HUDEP-2 (cell line): ENCODE data around the gene VOPP1.
"Not testable (repeated sequence)": the region's sequence is repeated elsewhere in the genome, so short reads cannot be mapped to it uniquely, and the experiment has no call there.

Experiments used
- DNase-seq, 76 experiments: peaks; one replicate each; lab custom pipeline; 2025; ENCODE audit not compliant: unreplicated experiment in 76 of 76; lab: John Stamatoyannopoulos, UW

Gene VOPP1

GRCh38 chr7:55474944-55475854 lies 97.1 kb downstream of the VOPP1 start:
- DNase-seq, result no peak

GRCh38 chr7:55473932-55474331 lies 98.4 kb downstream of the VOPP1 start:
- DNase-seq, result no peak

GRCh38 chr7:55472928-55473725 lies 99.2 kb downstream of the VOPP1 start:
- no peak for DNase-seq

- DNase-seq, result not testable (repeated sequence)
Observed at GRCh38 chr7:55472406-55472805, 99.9 kb downstream of the VOPP1 start.

GRCh38 chr7:55471594-55471993 lies 100.7 kb downstream of the VOPP1 start:
- DNase-seq, result not testable (repeated sequence)

- DNase-seq, result no peak
Observed at GRCh38 chr7:55470261-55470660, 102.0 kb downstream of the VOPP1 start.

GRCh38 chr7:55469721-55470120 lies 102.6 kb downstream of the VOPP1 start:
- DNase-seq, result no peak

- no peak for DNase-seq
Observed at GRCh38 chr7:55469271-55469681, 103.0 kb downstream of the VOPP1 start.

- DNase-seq, result no peak
Observed at GRCh38 chr7:55468495-55468894, 103.8 kb downstream of the VOPP1 start.

- DNase-seq, result no peak
Observed at GRCh38 chr7:55467047-55467593, 105.2 kb downstream of the VOPP1 start.

GRCh38 chr7:55465691-55466090 lies 106.6 kb downstream of the VOPP1 start:
- no peak for DNase-seq

GRCh38 chr7:55464422-55464821 lies 107.9 kb downstream of the VOPP1 start:
- DNase-seq, result no peak

GRCh38 chr7:55463686-55464262 lies 108.5 kb downstream of the VOPP1 start:
- DNase-seq, result no peak

GRCh38 chr7:55458351-55458750 lies 114.0 kb downstream of the VOPP1 start:
- no peak for DNase-seq

- DNase-seq, result no peak
Observed at GRCh38 chr7:55457801-55458200, 114.5 kb downstream of the VOPP1 start.

- DNase-seq, result no peak
Observed at GRCh38 chr7:55452971-55453370, 119.3 kb downstream of the VOPP1 start.

GRCh38 chr7:55449992-55450535 lies 122.2 kb downstream of the VOPP1 start:
- no peak for DNase-seq

GRCh38 chr7:55449205-55449991 lies 122.9 kb downstream of the VOPP1 start:
- DNase-seq, result no peak

GRCh38 chr7:55448526-55448925 lies 123.8 kb downstream of the VOPP1 start:
- DNase-seq, result no peak

- DNase-seq, result no peak
Observed at GRCh38 chr7:55444786-55445185, 127.5 kb downstream of the VOPP1 start.
